Measurements from ENCODE around the gene ATP13A2. TPM values are rescaled to one million over a fixed set of nuclear protein-coding genes. Genes with fewer than 3 reads are reported as not detected.
"Not testable (repeated sequence)": the region's sequence is repeated elsewhere in the genome, so short reads cannot be mapped to it uniquely, and the experiment has no call there.

ATP13A2 gene
- polyA plus RNA-seq, 1 experiment: 5.6 TPM

DNA sequence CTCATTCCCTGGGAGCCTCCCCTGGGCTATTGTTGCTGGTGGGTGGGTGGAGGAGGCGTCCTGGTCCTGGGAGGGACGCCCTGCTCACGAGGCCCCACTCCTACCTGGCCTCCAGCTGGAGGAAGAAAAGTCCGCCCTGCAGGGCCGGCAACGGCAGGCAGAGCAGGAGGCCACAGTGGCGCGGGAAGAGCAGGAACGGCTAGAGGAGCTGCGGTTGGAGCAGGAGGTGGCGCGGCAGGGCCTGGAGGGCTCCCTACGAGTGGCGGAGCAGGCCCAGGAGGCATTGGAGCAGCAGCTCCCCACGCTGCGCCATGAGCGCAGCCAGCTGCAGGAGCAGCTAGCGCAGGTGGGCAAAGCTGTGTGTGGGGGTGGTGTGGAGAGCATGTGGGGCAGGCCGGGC lies 65.1 kb downstream of the ATP13A2 start:
- Histone ChIP-seq H3K27me3 (ENCODE audit: control insufficient read depth, insufficient read depth, low read length) (no peaks in the 10 kb centered on the region), H3K9me3 (ENCODE audit: control insufficient read depth, insufficient read depth, low read length) (no peaks in the 10 kb centered on the region; the same call in 1 of the 2 replicates), H3K27ac (ENCODE audit: low read depth, low read length) (no peak overlapping the region), H3K4me3 (ENCODE audit: low read depth, low read length) (no peak overlapping the region)
- POLR2A ChIA-PET: no interaction called here
- DNase-seq (ENCODE audit: low read depth, low spot score): no peak
- CTCF ChIA-PET: no interaction called here
- TF ChIP-seq, protein P1, sequence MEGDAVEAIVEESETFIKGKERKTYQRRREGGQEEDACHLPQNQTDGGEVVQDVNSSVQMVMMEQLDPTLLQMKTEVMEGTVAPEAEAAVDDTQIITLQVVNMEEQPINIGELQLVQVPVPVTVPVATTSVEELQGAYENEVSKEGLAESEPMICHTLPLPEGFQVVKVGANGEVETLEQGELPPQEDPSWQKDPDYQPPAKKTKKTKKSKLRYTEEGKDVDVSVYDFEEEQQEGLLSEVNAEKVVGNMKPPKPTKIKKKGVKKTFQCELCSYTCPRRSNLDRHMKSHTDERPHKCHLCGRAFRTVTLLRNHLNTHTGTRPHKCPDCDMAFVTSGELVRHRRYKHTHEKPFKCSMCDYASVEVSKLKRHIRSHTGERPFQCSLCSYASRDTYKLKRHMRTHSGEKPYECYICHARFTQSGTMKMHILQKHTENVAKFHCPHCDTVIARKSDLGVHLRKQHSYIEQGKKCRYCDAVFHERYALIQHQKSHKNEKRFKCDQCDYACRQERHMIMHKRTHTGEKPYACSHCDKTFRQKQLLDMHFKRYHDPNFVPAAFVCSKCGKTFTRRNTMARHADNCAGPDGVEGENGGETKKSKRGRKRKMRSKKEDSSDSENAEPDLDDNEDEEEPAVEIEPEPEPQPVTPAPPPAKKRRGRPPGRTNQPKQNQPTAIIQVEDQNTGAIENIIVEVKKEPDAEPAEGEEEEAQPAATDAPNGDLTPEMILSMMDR (IDR thresholded peaks at IDR 0.05; ENCODE audit: low read depth, low read length): no peak

DNA sequence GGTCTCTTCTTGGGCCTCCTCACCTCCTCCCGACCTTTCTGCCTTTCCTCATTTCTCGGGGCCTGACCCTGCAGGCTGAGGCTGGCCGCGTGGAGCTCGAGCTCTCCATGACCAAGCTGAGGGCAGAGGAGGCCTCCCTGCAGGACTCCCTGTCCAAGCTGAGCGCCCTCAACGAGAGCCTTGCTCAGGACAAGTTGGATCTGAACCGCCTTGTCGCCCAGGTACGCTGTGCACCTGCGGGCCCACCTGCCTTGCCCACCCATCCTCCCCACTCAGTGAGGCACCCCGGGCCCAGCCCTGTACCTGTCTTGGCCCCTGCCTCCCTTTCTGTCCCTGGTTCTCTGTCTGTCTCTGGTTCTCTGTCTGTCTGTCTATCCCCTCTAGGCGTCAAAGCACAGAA lies 65.5 kb downstream of the ATP13A2 start:
- H3K27ac ChIP-seq (ENCODE audit: low read depth, low read length); H3K27me3 ChIP-seq (ENCODE audit: control insufficient read depth, insufficient read depth, low read length); H3K4me3 ChIP-seq (ENCODE audit: low read depth, low read length); H3K9me3 ChIP-seq (ENCODE audit: control insufficient read depth, insufficient read depth, low read length); CTCF ChIA-PET; DNase-seq (ENCODE audit: low read depth, low spot score); POLR2A ChIA-PET: not testable (repeated sequence)

DNA sequence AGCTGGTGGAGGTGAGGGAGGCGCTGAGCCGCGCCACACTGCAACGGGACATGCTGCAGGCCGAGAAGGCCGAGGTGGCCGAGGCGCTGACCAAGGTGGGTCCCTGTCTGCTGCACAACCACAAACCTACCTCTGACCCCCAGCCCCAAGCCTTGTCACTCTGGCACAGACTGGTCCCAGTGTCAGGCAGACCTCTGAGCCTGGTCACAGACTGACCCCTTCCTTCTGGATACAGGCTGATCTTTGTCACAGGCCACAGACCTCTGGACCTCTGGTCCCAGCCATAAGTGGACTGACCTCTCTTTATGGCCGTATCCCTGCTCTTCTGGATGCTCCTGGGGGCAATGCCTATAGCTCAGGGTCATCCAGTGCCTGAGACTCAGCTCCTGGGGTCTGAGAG lies 66.2 kb downstream of the ATP13A2 start:
- POLR2A ChIA-PET; DNase-seq (ENCODE audit: low read depth, low spot score); CTCF ChIA-PET: not testable (repeated sequence)

DNA sequence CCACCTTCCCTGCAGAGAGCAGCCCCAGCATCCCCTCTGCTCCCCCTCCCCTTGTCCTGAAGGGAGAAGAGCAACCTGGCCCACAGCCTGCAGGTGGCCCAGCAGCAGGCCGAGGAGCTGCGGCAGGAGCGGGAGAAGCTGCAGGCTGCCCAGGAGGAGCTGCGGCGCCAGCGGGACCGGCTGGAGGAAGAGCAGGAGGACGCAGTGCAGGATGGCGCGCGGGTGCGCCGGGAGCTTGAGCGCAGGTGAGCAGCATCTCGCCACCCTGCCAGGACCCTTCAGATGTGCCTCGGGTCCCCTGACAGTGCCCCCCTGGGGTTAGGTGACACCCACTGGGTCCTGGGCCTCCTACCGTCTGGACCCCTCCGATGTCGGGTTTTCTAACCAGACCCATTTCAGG lies 67.7 kb downstream of the ATP13A2 start:
- ChIA-PET CTCF (no interaction called here), POLR2A (interaction anchor here (0.7 kb wide), 1 partner anchor 44 kb away, joined by 4 read pairs; no protein-coding TSS in a partner anchor)

More for the DNA sequence above, 66.2 kb downstream of the ATP13A2 start:
- H3K27ac ChIP-seq (ENCODE audit: low read depth, low read length); H3K9me3 ChIP-seq (ENCODE audit: control insufficient read depth, insufficient read depth, low read length); H3K27me3 ChIP-seq (ENCODE audit: control insufficient read depth, insufficient read depth, low read length); H3K4me3 ChIP-seq (ENCODE audit: low read depth, low read length): not testable (repeated sequence)

DNA sequence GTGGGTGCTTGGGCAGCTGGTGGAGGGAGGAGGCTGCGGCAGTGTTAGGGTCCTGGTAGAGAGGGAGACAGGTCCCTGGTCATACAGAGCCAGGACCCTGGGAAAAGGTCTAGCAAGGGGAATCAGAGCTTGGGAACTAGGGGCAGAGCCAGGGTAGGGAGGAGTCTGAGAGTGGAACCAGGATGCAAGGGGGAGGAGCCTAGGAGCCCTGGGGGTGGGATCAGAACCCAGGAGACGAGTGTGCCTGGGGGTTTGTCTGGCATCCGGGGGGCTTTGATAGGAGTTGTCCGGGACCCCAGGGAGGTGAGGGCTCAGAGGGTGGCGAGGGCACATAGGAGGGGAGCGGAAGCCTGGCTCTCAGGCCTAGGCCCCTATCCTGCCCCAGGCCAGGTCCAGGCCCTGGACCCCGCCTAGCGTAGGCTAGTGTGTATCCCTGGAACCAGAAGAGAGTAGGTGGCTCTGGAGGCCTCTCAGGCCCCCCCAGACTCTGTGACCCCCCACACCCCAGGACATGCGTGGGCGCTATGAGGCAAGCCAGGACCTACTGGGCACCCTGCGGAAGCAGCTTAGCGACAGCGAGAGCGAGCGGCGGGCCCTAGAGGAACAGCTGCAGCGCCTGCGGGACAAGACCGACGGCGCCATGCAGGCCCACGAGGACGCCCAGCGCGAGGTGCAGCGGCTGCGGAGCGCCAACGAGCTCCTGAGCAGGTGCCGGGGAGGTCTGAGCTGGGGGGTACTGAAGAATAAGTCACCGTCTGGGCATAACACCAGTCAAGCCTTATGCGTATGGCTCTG lies 72.1 kb downstream of the ATP13A2 start:
- H3K9me3 ChIP-seq (ENCODE audit: control insufficient read depth, insufficient read depth, low read length); POLR2A ChIA-PET; H3K27me3 ChIP-seq (ENCODE audit: control insufficient read depth, insufficient read depth, low read length); H3K27ac ChIP-seq (ENCODE audit: low read depth, low read length); CTCF ChIA-PET; DNase-seq (ENCODE audit: low read depth, low spot score); H3K4me3 ChIP-seq (ENCODE audit: low read depth, low read length): not testable (repeated sequence)

More for the DNA sequence above, 67.7 kb downstream of the ATP13A2 start:
- no peak for DNase-seq (ENCODE audit: low read depth, low spot score)
- TF ChIP-seq, protein P1 (IDR thresholded peaks at IDR 0.05; ENCODE audit: low read depth, low read length): no peak
- Histone ChIP-seq H3K4me3 (ENCODE audit: low read depth, low read length) (no peak overlapping the region), H3K27ac (ENCODE audit: low read depth, low read length) (no peak overlapping the region), H3K27me3 (ENCODE audit: control insufficient read depth, insufficient read depth, low read length) (no peaks in the 10 kb centered on the region), H3K9me3 (ENCODE audit: control insufficient read depth, insufficient read depth, low read length) (no peaks in the 10 kb centered on the region; the same call in 1 of the 2 replicates)

DNA sequence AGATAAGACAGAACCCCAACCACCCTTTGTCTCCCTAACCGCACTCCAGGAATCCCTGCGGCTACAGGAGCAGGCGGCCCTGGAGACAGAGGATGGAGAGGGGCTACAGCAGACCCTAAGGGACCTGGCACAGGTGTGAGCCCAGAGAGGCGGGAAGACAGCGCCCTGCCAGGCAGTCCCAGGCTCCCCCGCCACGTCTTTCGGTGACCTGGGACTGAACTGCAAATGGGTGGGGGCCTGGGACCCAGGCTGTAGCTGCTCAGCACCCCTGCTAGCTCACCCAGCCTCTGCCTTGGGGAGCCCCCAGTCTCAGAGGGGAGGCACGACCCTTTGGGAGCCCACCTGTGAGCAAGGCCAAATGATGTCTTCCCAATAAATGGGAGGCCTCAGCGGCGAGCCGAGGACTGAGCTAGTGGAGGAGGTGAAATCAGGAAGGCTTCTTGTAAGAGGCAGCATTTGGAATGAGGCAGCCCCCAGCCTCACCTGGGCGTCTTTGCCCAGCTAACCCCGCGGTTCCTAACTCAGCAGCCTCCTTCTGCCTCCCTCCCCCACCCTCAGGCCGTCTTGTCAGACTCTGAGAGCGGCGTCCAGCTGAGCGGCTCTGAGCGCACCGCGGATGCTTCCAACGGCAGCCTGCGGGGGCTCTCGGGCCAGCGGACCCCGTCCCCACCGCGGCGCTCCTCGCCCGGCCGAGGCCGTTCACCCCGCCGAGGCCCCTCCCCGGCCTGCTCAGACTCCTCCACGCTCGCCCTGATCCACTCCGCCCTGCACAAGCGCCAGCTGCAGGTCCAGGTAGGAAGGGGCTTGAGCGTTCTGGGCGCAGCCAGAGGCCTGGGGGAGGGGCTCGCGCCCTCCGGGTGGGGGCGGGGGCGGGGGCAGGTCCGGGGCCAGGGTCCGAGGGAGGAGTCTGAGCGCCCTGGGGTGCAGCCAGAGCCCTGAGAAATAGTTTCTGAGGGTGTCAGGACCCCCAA lies 73.1 kb downstream of the ATP13A2 start:
- DNase-seq (ENCODE audit: low read depth, low spot score): no peak
- Histone ChIP-seq H3K27ac (ENCODE audit: low read depth, low read length) (no peak overlapping the region), H3K27me3 (ENCODE audit: control insufficient read depth, insufficient read depth, low read length) (no peaks in the 10 kb centered on the region), H3K4me3 (ENCODE audit: low read depth, low read length) (no peak overlapping the region), H3K9me3 (ENCODE audit: control insufficient read depth, insufficient read depth, low read length) (no peaks in the 10 kb centered on the region; the same call in 1 of the 2 replicates)
- CTCF ChIA-PET: no interaction called here
- TF ChIP-seq, protein P1 (IDR thresholded peaks at IDR 0.05; ENCODE audit: low read depth, low read length): no peak
- POLR2A ChIA-PET: no interaction called here

DNA sequence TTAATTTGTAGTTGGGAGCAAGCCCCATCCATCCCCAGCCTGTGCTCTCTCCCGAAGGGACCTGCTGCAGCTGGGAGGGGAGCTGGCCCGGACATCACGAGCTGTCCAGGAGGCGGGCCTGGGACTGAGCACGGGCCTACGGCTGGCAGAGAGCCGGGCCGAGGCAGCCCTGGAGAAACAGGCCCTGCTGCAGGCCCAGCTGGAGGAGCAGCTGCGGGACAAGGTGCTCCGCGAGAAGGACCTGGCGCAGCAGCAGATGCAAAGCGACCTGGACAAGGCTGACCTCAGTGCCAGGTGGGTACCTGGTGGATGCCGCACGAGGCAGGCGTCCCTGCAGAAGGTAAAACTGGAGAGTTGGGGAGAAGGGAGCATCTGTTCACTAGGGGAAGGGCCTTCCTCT lies 75.1 kb downstream of the ATP13A2 start:
- H3K9me3 ChIP-seq (ENCODE audit: control insufficient read depth, insufficient read depth, low read length); H3K4me3 ChIP-seq (ENCODE audit: low read depth, low read length); POLR2A ChIA-PET; DNase-seq (ENCODE audit: low read depth, low spot score); H3K27ac ChIP-seq (ENCODE audit: low read depth, low read length); H3K27me3 ChIP-seq (ENCODE audit: control insufficient read depth, insufficient read depth, low read length); CTCF ChIA-PET: not testable (repeated sequence)

Data from AG04450 (cell line).